Activated CD8-positive, alpha-beta memory T cell treated with anti-CD3 and anti-CD28 coated beads for 4 hours (primary cell): Measurements from ENCODE around the gene THEMIS2.
"Not testable (repeated sequence)": the region's sequence is repeated elsewhere in the genome, so short reads cannot be mapped to it uniquely, and the experiment has no call there.

Source experiments
- DNase-seq, 2 donors: peaks; one replicate each; pipeline ENCODE4 v3.0.0-alpha.2; 2020; ENCODE audit warnings: low read depth in 2 of 2

THEMIS2 gene

DNA sequence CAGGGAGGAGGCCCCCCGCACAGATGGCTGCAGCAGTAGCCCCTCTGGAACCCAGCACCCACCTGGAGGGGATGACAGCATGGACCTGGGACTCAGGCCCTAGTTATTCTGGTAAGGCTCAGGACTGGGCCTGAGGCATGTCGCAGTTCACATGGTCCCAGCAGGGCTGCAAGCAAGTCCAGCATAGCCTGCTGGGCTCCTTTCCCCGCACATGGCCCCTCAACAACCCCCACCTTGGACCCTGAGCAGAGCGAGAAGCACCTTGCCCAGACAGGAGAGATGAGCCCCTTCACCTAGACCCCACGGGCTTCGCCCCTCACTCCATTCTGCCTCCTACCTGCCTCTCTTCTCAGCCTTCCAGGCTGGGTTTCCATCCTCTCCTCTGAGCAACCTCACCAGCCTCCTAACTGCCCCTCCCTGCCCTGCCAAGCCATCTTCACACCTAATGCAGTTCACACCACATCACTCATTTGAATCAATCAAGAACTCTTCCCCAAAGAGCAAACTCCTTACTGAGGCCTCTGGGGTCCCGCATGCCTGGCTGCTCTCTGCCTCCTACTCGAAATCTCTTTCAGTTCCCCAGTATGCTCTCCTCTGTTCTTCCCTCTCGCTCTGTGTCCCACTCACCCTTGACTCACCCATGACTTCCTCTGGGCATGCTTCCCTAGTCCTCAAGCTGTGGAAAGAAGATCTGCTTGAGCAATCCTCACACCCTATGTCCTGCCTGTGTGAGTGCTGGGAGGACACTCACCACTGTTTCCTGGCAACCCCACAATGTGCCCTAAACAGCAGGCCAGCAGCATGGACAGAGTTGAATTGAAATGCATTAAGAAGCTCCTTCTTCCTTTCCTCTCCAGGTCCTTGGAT lies 9.4 kb upstream of the THEMIS2 start:
- no peak for DNase-seq

DNA sequence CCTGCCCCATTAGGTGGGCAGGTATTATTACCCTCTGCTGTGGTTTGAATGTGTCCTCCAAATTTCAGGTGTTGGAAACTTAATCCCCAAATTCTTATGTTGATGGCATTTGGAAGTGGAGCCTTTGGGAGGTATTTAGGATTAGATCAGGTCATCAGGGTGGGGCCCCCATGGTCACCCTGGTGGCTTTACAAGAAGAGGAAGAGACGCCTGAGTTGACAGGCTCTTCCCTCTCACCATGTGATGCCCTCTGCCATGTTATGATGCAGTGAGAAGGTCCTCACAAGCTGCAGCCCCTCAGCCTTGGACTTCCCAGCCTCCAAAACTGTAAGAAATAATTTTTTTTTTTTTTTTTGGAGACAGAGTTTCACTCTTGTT lies 8.8 kb upstream of the THEMIS2 start:
- no peak for DNase-seq

DNA sequence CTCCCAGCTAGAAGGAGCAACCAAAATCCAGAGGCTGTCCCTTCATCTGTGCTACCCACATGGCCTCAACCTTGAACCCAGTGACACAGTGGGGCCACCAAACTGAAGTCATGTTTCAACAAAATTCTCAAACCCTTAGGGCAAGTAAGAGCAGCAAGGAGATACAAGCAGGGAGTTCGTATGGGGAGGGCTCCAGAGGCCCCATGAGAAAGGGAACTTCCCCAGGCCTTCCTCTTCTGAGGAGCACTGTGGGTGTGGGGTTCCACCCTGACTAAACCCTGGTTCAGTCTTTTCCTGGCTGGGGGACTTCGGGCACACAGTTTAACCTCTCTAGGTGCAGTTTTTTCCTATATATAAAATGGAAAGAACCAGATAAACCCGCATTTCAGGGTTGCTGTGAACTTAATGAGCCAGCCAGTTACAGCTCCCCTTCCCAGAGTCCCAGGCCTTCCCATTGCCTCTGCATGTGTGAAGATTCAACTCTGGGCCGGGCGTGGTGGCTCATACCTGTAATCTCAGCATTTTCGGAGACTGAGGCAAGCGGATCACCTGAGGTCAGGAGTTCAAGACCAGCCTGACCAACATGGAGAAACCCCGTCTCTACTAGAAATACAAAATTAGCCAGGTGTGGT lies 8.0 kb upstream of the THEMIS2 start:
- no peak for DNase-seq

DNA sequence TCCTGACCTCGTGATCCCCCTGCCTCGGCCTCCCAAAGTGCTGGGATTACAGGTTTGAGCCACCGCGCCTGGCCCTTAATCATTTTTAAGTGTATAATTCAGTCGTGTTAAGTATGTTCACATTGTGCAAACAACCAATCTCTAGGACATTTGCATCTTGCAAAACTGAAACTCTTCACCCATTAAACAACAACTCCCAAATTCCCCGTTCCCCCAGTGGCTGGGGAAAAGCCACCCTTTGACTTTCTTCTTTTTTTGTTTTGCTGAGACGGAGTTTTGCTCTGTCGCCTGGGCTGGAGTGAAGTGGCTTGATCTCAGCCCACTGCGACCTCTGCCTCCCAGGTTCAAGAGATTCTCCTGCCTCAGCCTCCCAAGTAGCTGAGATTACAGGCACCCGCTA lies 6.5 kb upstream of the THEMIS2 start:
- no peak for DNase-seq

DNA sequence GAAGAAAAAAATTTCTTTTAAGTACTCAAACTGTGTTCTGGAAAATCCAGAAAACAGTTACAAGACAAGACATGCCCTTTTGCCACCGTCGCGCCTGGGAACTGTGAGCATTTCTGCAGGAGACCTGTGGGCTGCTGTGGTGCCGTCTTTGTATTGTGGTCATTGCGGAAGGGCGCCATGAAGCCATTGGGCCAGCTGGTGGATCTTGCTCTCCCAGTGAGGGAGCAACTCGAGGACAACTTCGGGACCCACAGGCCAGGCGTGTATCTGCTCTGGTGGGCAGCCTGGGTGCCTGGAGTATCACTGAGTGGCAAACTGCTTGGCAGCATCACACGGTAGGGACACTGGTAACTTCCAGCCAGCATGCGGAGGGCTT lies 3.8 kb upstream of the THEMIS2 start:
- DNase-seq, result no peak

DNA sequence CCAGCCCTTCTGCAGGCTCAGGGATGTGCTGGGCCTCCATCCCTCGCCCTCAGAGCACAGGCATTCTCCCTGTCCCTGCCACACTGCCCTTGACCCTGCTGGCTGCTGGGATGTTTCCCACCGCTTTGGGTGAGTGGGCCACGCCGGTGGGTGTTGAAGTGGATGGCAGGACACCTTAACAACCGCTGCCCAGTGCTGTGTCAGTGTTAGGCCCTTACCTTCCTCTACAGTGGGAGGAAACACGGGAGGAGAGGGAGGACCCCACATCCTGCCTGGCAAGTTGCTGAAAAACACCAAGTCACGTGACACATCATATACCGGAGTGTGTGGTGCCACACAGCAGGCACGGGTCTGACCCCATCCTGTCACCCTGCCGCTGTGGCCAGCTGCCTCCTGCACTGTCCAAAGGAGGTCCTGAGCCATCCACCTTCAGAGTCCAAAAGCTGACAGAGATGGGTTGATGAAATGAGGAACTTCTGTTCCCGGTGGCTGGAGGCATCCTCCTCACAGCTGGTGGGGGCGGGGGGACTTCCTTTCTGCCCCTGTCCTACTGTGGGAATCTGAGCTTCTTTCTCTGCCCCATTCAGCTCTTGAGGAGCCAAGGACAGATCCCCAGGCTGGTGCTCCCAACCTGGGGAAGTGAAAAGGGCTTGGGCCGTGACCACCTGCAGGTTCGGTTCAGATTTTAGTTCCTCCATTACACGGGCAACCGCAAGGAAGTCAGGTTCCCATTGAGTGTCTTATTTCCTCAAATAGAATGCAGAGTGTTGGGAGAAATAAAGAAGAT lies 3.2 kb upstream of the THEMIS2 start:
- DNase-seq, result peak in 1 of 2 donors; percentile 51

DNA sequence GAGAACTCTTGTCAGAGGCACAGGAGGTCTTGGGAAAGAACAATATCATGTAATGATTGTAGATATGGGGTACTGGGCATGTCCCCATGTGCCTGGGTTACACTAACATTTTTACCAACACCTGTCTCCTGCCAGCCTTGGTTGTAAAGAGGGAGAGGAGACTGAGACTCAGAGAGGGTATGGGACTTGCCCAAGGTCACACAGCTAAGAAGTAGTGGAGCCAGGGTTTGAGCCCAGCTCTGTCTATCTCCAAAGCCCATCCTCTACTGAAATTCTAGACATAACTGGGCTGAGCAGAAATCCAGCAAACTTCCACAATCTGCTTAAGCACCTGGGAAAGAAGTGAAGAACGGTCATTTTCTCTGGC lies 2.6 kb upstream of the THEMIS2 start:
- no peak for DNase-seq

DNA sequence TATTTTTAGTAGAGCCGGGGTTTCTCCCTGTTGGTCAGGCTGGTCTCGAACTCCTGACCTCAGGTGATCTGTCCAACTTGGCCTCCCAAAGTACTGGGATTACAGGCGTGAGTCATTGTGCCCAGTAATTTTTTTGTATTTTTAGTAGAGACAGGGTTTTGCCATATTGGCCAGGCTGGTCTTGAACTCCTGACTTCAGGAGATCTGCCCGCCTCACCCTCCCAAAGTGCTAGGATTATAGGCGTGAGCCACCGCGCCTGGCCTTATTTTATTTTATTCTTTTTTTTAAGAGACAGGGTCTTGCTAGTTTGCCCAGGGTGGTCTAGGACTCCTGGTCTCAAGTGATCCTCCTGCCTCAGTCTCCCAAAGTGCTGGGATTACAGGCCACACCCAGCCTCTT lies 1.3 kb upstream of the THEMIS2 start:
- DNase-seq, result not testable (repeated sequence)

DNA sequence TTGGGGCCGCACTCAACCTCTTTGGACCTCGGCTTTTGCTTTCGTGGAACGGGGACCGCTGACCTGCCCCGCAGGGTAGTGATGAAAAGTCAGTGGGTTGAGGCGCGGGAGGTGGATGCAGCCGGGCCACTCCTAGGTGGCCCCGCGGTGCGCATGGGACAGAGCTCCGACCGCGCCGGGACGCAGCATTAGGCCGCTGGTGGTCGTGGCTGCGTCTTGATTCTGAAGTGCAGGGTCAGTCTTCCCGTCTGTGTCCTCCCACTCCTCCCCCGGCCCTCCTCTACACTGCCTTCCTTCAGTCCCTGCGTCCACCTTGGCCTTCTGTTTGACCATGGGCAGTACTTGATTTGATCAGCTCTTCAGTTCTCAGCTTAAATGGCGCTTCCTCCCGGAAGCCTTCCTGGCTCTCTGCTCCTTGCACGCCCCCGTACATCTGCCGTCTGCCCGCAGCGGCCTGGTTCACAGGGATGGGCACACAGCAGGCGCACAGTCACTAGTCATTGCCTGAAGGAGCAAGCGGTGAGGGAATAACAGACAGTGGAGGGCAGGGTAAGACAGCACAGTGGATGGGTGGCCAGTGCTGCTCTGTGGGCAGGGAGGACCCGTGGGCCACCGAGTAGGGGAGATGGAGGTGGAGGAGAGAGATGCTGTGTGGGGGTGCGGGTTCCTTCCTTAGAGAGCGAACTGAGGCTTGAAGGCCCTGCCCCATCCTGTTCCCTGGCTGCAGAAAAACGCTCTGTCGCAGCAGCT lies 633 bp downstream of the THEMIS2 start:
- DNase-seq, result no peak

DNA sequence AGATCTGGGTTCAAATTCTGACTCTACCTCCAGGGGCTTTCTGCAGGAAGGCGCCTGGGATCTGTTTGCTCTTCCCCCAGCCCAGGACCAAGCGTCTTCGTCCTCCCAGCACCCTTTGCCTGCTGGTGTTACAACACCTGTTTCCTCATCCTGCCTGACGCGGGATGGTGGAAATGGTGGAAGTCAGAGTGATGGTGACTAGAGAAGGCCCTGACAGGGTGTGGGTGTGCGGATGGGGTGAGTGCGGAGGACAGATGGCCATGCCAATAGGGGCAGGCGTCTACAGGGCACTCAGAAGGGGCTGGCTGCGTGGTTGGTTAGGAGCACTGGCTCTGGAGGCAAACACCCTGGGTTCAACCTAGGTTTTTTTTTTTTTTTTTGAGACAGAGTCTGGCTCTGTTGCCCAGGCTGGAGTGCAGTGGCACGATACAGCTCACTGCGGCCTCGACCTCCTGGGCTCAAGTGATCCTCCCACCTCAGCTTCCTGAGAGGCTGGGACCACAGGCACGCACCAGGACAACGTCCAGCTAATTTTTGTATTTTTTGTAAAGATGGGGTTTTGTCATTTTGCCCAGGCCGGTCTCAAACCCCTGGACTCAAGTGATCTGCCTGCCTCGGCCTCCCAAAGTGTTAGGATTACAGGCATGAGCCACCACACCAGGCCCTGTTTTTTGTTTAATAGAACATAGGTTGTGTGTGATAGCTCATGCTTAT lies 1.5 kb downstream of the THEMIS2 start:
- no peak for DNase-seq

DNA sequence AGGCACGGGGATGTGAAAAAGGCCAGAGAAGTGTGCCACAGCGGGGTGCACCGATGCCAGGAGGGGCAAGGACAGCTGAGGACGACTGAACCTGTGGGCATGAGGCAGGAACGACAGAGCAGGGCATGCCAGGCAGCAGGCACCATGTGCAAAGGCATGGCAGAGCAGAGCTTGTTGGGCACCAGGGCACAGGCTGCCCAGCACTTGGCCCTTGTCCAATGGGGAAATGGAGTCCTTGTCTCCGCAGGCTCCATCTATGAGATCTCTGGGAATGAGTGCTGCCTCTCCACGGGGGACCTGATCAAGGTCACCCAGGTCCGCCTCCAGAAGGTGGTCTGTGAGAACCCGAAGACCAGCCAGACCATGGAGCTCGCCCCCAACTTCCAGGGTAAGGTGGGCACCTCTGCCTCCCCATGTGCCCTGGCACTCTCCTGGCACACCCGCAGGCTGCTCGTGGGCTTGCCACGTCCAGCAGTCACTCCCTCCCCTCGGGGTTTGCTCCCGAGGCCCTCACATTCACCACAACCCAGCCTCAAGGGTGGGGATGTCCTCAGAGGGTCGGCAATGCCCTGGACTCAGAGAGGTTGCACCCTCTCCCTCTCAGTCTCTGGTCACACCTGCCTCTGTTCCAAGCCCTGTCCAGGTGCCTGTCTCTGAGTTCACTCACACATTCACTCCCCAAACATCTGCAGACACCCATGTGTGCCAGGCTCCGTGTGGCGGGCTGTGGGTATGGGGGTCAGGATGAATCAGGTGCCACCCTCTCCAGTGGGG lies 4.2 kb downstream of the THEMIS2 start:
- DNase-seq, result no peak

DNA sequence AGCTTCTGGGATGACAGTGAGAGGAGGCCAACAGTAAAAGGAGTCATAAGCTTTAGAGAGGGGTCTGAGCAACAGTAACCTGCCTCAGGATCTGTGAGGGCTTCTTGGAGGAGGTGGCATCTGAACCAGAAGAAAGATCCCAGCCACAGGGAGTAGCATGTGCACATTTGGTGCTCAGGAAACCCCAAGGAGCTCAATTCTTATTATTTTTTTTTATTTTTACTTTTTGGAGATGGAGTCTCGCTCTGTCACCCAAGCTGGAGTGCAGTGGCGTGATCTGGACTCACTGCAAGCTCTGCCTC lies 4.7 kb downstream of the THEMIS2 start:
- no peak for DNase-seq

DNA sequence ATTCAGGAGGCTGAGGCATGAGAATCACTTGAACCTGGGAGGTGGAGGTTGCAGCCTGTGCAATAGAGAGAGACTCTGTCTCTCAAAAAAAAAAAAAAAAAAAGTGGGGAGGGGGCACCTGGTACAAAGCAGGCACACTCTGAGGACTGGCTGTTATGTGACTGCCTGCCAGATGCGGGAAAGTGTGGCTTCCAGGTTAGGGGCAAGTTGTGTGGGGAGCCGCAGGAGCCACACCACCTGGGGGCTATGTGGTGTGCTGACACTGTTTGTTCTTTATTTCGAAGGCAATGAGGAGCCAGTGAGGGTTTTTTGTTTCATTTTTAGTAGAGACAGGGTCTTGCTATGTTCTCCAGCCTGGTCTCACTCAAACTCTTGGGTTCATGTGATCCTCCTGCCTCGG lies 5.7 kb downstream of the THEMIS2 start:
- no peak for DNase-seq

DNA sequence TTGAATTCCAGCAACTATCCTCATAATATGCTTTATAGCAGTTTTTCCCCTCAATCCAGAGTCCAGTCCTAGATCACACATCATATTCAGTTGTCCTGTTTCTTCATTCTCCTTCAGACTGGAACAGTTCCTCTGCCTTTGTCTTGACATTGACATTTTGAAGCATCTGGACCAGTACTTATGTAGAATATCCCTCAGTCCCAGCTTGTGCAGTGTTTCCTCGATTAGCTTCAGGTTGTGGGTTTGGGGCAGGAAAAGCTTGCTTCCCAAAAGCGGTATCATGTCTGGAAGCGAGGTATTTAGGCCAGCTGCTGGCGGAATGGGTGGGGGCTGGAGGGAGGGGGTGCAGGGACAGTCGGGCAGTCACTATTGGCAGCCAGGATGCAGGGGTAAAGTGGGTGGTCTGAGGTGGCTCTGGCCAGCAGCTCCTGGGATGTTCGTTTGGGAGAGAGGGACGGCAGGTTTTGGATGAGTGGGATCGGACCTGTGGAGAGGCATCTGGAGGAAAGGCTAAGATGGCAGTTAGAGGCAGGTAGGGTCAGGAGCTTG lies 6.5 kb downstream of the THEMIS2 start:
- no peak for DNase-seq

DNA sequence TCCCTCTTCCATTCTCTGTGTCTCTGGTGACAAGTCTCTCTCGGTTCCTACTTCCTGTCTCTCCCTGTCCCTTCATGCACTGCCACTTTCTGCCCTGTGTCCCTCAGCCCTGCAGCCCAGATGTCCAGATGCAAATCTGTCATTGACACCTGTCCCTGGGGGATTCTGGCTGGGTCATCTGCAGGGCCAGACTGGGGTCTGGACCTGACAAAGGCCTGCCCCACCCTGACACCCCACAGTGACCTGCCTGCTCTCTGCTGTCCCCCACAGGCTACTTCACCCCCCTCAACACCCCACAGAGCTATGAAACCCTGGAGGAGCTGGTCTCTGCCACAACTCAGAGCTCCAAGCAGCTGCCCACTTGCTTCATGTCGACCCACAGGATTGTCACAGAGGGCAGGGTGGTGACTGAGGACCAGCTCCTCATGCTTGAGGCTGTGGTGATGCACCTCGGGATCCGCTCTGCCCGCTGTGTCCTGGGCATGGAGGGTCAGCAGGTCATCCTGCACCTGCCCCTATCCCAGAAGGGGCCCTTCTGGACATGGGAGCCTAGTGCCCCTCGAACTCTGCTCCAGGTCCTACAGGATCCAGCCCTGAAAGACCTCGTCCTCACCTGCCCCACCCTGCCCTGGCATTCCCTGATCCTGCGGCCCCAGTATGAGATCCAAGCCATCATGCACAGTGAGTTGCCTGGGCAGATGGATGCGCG lies 7.2 kb downstream of the THEMIS2 start:
- DNase-seq, result no peak

DNA sequence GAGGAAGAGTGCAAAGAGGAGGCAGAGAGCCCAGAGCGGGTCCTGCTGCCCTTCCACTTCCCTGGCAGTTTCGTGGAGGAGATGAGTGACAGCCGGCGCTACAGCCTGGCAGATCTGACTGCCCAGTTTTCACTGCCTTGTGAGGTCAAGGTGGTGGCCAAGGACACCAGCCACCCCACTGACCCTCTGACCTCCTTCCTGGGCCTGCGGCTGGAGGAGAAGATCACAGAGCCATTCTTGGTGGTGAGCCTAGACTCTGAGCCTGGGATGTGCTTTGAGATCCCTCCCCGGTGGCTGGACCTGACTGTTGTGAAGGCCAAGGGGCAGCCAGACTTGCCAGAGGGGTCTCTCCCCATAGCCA lies 10.2 kb downstream of the THEMIS2 start:
- no peak for DNase-seq

DNA sequence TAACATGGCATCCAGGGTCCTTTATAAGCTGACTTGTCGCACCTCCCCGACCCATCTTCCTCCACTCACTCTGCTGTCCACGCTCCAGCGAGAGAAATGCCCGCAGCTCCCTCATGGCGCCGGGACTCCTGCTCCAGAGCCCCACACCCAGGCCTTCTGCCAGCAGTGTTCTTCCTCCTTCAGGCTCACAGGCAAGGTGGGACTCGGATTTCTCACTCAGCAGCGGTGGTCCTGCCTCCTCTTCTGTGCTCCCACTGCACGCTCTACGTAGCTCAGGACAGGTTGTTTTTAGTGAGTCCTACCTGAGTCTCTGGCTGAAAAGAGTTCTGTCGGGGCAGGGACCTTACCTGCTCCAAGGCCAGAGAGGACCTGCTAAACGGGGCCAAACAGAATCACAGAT lies 11.2 kb downstream of the THEMIS2 start:
- DNase-seq, result no peak

DNA sequence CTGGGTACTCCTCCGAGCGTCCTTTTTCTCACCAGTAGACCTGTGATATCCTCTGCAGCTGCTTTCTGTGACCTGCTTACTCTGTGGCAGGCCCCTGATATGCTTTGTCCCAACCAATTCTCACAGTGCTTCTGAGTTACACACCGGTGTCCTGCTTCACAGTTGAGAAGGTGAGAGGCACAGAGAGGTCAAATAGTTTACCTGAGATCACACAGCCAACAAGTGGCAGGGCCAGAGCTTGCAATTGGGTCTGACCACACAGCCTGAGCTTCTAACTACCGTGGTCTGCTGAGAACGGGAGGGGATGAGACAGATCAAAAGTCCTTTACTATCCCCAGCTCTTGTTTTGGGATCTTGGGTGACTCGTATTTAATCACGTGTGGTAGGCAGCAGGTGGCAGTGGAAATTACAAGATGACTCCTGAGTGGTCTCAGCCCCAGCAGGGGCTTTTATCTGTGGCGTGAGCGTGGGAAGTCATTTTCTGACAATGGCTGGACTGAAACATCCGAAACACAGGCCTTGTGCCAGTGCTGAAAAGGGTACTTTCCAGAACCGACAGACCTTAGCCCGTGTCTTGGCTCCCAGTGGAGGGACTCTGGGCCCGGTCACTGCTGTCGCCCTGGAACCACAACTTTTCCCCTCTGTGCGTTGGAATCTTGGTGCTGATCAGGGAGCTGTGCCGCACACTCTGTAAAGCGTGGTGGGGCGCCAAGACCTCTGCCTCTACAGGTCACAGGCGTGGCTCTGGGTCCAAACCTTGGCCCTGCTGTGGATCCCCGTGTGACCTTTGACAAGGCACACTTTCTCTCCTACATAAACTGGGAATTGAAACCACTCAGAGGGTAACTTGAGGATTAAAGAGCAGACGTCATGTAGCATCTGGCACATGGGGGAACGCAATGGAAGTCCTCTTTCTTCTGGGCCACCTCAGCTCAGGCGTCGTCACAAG lies 11.9 kb downstream of the THEMIS2 start:
- no peak for DNase-seq

DNA sequence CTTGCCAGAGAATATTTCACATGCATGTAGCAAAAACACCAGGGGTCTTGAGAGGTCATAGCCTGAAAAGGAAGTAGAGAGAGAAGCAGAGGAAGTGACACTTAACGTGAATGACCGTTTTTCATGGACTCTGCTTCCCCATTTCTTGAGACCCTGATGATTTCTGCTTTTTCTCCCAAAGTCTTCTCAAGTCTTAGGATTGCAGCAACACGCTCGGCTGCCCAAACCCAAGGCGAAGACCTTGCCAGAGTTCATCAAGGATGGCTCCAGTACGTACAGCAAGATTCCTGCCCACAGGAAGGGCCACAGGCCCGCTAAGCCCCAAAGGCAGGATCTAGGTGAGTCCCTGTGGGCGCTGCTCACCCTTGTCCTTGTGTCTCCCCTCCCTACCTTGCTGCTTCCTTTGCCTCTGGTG lies 12.8 kb downstream of the THEMIS2 start:
- DNase-seq, result no peak
